IPS-NIHi7 (cell line): ENCODE results near the gene ADGRA3.
"Not testable (repeated sequence)": the region's sequence is repeated elsewhere in the genome, so short reads cannot be mapped to it uniquely, and the experiment has no call there.

ENCODE experiments used
- DNase-seq: peaks from one replicate; pipeline ENCODE4 v3.0.0; 2012; ENCODE audit warnings: mixed read lengths; ENCODE audit errors: extremely low spot score

The ADGRA3 gene

DNA sequence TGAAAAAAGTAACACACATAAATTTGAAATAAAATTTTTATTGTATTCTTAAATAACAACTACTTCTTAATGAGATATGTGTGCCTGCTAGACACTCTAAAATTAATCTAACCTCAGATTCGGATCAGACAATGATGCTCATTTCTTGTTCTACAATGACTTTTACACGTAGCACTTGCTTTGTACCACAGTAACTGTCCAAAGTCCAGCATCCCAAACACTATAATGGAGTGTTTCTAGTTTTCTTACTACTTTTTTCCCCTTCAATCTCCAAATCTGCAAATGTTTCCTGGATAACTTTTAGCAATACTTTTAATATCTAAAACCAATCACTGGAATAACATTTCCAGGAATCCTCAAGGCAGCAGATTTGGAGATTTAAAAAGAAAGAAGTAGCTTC, 75.9 kb downstream of the ADGRA3 start:
- no peak for DNase-seq

DNA sequence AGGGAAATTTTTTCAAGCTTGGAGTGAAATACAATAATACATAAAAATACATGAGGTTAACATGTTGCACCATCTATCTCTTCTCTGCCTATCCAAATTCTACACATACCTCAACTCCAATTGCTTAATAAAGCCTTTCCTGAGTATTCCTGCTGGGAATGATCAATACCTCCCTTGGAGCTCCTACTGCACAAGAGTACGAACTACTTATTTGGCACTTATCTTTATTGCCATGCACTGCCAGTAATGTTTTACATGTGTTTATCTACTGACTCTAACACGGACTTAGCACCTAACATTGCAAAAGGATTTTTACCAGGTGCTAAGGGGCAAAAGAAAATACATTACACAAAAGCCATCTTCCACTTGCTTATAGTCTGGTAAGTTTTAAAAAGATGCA, 80.2 kb downstream of the ADGRA3 start:
- DNase-seq, result no peak

DNA sequence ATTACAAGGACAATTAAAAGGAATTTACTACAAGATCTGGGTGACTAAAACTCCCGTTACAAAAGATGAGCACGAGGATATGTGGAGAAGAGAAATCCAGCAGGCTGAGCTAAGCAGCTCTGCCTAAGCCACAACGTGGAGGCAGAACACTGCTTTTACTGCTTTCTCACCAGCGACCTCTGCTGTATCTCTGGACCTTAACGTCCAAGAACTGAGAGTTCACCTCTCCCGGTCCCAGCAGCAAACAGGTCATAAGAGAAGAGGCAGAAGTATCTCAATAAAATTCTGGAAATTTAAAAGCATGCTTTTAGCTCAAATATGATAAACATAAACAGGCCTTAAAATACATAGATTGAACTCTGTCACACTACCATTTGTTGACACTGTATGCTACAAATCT, 81.0 kb downstream of the ADGRA3 start:
- DNase-seq, result peak; percentile 70

DNA sequence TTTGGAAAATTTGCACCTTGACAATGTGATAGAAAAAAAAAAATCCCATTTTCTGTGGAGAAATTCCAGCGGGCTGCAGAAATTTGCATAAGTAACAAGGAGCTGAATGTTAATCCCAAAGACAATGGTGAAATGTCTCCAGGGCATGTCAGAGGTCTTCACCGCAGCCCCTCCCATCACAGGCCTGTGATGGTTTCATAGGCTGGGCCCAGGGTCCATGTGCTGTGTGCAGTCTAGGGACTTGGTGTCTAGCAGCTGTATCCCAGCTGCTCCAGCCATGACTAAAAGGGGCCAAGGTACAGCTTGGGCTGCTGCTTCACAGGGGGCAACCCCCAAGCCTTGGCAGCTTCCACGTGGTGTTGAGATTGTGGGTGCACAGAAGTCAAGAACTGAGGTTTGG, 85.2 kb downstream of the ADGRA3 start:
- no peak for DNase-seq

DNA sequence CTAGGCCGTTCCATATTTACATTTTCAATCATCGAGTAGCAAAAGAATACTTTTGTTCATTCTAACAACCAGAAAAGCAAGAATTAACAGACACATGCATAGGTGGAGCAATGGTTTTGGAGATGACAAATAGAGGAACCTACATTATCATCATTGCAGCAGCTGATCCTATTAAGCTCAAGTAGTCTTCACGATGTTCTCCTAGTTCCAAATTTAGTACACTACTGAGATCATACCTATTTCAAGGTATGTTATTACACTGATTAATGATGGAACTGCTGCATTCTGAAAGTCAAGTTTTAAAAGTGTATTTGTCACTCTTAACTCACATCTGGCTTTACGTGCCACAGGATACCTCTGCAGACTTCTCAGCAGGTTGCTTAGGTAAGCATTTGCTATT, 87.4 kb downstream of the ADGRA3 start:
- DNase-seq, result no peak

DNA sequence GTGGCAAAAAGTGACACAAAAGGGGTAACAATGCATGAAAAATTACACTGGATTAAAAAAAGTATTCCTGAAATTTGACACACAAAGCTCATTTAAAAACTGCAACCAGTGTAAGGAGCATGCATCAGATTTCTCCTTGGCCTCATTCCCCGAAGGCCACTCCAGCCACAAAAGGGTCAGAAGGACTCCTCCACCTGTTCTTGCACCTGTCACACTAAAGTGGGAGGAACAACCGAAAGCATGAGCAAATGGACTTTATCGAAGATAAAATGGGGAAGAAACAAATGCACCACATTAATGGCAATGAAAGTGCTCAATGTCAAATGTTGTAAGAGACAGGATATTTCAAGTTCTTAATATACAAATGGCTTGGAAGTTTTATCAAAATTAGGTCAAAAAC, 88.2 kb downstream of the ADGRA3 start:
- no peak for DNase-seq

DNA sequence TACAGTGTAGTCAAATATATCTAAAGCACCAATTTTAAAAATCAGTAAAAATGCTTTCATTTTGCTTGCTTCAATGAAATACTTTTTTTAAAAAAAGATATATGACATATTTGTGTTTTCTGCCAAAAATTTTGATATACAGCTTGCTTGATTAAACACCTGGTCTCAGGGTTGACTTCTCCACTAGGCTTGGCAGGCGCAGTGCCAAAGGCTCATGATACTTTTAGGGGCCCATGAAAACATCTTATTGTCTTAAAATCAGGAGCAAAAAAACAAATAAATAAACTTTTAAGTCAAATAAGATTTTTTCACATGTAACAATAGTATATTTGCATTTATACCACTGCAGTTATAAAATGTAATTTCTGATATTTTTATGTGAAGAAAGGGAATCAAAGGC, 95.6 kb downstream of the ADGRA3 start:
- no peak for DNase-seq

DNA sequence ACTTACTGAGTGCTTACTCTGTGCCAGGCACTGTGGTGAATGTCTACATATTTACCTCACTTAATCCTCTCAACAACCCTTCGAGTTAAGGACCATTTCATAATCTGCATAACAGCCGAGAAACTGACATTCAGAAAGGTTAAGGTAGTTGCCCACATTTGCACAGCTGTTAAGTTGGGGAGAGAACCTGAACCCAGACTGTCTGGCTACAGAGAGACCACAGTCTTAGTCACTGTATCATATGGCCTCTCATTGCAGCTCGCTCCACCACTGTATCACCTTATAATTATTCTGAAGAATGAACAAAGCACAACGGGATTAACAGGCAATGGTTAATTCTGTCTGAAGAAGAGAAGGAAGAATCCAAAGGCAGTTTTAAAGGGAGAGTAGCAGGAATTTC, 98.5 kb downstream of the ADGRA3 start:
- no peak for DNase-seq

DNA sequence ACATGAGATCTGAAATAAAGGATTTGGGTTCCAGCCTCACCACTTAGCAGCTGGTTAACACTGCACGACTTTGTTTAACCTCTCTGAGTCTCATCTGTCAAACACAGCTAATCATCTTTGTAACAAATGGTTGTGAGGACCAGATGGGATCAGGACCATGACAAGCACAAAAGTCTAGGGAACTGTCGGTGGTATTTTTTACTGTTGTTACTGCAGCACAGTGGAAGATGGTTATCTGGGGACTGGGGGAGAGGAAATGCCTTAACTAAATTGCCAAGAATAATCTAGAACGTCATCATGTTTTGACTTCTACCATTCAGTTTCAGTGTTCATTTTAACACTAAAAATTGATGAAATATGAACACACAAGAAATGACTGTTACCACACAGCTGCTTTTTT, 99.5 kb downstream of the ADGRA3 start:
- DNase-seq, result no peak

DNA sequence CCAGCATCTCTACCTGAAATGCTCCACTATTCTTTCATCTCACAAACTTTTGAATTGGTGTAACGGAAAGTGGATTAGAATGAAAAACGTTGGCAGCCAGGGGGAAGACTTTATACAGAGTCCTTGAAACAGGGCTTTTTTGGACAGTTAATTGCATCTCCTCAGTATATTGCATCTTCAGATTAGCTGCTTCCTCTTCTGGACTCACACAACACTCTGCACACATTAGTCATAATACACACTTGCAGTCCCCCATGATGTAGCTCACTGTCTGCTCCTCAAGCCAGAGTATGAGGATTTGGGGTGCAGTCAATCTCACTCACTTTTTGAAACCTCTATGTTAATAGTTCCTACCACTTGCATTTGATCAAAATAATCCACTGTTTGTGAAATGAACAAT, 101.0 kb downstream of the ADGRA3 start:
- no peak for DNase-seq

DNA sequence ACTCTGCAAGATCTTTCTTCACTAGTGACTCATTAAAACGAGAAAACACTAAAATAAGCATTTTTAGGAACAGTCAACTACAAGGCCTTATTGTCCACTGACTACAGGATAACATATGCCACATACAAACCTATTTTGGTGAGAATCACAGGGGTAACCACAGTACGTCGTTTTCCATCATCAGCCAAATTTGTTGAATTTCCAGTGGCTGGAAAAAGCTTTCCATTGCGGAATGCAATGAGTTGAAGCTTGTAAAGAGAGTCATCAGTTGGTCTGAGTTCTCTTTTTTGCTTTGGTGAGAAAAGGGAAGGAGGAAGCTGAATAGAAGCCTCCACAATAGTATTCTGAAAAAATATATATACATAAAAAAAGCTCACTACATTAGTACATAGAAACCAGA, 102.4 kb downstream of the ADGRA3 start:
- no peak for DNase-seq

DNA sequence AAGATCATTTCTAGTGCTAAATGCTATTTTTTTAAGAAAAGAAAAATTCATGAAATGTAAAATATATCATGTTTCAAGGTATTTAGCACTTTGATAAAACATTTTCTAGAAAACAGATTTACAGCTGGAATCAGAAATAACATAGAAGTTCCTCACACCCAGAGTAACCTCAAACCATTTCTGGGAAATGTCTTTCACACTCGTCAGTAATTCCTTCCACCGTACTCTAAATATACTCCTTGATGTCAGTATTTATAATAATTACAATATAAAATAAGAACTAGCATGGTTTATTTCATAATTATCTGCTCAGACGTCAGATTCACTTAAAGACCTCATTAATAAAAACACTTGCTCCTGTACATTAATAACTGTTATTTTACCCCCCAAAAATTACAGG, 103.9 kb downstream of the ADGRA3 start:
- no peak for DNase-seq

DNA sequence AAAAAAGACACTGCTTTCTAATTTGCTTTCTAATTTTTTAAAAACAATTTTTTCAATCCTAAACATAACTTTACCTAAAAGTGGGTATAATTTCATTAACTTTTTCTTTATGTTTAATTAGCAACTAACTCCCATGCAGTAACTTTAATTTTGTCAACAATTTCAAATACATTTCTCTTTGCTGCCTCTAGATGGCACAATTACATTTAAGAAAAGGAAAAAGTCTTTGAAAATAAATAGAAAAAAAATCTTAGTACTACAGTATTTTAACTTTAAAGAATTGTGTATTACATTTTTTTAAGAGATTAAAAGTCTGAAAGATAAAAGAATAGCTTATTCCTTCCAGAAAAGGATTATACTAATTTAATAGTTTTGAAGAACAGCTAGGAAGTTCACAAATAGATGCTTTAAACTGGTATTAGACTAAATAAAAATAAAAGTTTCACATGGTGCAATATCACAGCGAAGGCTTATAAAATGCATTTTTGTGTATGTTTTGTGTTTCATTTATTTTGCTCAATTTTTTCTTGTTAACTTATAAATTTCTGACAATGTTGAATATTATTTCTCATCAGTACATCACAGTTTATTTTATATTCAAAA, 105.1 kb downstream of the ADGRA3 start:
- no peak for DNase-seq

DNA sequence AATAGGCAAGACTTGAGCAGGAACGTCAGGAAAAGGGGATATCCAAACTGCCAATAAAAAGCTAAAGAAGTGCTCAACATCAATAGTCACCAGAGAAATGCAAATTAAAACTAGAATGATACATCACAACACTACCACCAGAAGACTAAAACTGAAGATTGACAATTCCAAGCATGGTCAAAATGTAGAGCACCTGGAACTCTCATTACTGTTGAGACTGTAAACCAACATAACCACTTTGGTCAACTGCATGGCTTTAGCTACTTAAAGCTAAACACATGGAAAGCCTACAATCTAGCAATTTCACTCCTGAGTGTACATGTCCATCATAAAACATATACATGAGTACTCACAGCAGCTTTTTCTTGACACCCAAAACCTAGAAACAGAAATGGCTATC, 107.4 kb downstream of the ADGRA3 start:
- no peak for DNase-seq

DNA sequence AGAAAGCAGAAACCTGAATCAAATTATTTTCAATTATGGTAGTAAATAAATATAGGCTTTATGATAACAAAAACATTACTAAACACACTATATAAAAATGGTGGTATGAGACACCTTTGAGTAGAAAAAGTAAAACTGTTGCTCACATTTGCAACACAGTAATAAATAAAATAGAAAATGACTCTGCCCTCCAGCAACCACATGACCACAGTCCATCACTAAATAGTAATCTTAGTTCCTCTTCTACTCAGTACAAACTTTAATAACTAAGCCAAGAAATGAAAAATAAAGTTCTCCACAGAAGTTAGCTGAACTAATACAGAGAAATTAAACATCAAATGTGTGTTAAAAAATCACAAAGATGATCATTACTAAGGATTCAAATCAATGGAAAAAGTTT, 108.5 kb downstream of the ADGRA3 start:
- no peak for DNase-seq

DNA sequence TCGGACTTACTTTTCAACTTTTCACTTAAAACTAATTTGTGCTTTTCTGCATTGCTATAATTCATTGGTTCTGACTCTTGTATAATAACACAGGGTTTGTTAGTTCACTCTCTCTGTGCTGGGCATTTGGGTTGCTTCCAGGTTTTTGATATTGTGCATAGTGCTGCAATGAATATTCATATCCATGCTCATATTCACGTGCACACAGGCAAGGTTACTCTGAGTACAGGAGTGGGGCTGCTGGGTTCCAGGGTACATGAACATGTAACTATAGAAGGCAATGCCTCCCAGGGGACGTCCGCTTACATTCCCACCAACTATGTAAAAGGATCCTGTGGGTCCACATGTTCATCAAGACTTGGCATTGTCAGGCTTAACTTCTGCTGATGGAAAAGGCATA, 117.2 kb downstream of the ADGRA3 start:
- DNase-seq, result no peak

DNA sequence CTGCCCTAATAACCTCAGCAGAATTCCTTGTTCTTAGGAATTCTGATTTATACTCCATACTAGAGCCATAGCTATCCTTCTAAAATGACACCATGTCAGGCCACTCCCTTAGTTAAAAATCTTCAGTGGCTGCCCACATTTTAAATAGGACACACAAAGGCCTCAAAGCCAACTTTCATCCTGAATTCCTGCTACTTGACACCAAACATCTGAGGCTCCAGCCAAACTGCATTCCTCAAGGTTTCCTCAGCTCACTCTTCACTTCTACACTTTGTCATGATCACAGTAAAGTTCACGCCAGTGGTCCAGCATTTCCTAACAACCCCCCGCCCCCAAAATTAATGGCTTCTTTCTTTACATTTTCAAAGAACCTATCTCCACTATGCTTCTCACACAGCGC, 124.3 kb downstream of the ADGRA3 start:
- peak; percentile 10 for DNase-seq

DNA sequence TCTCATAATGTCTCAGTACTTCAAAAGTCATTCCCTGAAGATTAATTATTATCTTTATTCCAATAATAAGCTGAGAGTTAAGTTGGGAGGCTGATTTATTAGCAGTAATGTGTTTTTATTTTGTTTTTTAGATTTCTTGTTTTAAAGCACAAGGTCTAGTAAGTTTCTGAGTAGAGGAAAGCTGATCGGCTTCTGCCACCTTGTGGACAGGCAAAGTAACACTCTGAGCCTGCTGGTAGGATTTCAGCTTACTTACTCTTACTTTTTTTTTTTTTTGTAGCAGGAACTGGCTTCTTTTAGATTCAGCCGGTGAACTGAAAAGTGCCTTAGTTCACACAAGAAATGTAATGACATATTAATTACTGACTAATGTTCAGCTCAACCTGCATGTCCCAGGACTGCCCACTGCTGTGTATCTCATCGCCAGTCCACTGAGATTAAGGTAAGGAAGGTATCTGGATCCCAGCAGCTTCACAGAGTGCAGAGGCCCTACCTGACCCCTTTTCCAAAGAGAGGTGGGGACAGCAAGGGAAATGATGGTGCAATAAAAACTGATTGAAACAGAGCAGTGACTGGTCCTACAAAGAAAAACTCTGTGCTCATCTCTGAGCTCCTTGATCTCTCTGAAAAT, 126.5 kb downstream of the ADGRA3 start:
- DNase-seq, result peak; percentile 62

DNA sequence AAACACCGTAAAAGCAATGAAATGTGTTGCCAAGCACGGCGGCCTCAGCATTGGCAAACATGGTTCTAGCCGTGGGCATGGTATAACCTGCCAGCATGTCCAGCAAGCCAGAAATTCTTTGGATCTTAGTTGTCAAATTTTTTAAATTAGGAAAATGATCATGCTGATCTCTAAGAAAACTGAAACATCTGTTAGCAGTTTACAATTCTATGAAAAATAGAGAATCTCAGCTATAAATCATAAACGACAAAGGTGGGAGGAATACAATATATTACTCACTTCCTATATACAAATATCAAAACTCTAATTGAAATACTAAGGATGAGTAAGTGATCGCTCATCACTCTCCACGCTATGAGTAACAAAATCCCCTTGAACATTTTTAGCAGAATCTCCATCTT, 130.3 kb downstream of the ADGRA3 start:
- no peak for DNase-seq

DNA sequence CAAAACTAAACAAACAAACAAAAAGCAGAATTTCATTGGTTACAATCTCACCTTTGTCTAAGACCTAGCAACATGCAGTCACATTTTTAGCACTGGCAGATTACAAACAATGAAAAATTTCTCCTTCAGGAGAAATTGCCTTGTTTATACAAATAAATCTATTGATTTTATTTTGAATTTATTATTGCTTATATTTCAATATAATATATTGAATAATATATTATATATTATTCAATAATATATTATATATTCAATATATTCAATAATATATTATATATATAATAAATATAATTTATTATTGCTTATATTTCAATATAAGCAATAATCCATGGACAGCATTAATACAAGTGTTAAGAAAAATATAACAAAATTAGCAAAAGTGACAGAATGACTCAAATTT, 131.7 kb downstream of the ADGRA3 start:
- no peak for DNase-seq

DNA sequence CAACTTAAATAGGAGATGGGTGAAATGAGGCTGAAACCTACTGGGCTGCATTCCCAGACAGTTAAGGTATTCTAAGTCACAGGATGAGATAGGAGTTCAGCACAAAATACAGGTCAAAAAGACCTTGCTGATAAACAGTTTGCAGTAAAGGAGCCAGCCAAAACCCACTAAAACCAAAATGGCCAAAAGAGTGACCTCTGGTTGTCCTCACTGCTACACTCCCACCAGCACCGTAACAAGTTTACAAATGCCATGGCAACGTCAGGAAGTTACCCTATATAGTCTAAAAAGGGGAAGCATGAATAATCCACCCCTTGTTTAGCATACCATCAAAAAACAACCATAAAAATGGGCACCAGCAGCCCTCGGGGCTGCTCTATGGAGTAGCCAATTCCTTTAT, 133.7 kb downstream of the ADGRA3 start:
- DNase-seq, result not testable (repeated sequence)

DNA sequence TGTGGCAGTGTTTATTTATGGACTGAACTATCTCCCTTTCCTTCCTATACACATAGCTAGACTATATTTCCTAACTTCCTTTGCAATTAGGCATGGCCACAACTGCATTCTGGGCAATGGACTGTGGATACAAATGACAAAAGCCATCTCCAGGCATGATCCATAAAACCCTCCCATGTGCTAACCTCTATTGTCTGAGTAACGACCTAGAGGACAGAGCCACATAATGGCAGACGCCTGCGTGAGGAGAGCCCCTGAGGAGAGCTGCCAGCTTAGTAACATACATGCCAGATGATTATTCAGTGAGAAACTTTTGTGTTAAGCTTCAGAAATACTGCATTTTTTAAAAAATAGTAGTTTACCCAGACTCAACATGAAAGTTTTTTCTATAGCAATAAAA, 142.9 kb downstream of the ADGRA3 start:
- no peak for DNase-seq

DNA sequence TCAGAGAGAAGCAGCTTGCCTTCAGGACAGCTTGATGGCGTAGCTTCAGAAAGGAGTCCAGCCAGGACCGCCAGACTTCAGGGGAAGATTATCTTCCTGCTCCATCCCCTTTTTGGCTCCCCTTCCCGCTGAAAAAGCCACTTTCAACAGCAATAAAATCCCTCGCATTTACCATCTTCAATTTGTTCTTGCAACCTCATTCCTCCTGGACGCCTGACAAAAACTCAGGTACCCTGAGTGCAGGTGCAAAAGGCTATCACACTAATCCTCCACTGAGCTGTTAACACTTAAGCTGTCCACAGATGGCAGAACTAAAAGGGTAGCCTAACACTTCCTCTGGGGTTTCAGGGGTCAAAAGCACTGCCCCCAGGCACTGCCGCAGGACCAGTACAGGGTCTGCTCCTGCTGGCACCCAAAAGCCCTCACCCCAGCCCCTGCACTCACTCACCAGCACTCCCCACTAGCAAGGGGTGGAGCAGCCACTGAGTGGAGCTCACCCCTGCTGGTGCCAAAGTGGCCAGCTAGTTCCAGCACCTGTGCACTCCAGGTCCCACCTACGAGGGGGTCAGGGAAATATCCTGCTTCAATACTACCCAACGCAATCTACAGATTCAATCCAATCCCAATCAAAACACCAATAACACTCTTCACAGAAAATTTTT, 145.8 kb downstream of the ADGRA3 start:
- no peak for DNase-seq

DNA sequence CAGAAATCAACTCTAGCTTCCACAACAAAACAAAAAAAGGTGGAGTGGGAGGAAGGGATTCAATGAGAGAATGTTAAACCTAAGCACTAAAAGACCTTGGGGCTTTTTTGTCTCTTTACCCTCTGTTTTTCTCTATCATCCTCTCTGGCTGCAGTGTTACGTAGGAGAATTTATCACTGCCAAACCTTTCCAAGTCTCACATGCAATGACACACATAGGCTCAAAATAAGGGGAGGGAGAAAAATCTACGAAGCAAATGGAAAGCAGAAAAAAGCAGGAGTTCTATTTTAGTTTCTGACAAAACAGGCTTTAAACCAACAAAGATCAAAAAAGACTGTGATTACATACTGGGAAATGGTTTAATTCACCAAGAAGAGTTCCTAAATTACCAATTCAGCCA, 152.1 kb downstream of the ADGRA3 start:
- DNase-seq, result no peak
